HG02870 (cell line): ENCODE measurements around the gene TBC1D3B.
"Not testable (repeated sequence)": the region's sequence is repeated elsewhere in the genome, so short reads cannot be mapped to it uniquely, and the experiment has no call there.

Experiments used
- ATAC-seq: cut with Tn5 transposase; IDR thresholded peaks from one replicate; pipeline ENCODE4 v1.9.1; 2021; ENCODE audit warnings: mild to moderate bottlenecking, moderate library complexity; ENCODE audit not compliant: unreplicated experiment

TBC1D3B gene

GRCh38 chr17:36131421-36131820 lies 45.0 kb downstream of the TBC1D3B start:
- no peak for ATAC-seq

GRCh38 chr17:36130346-36130745 lies 46.1 kb downstream of the TBC1D3B start:
- no peak for ATAC-seq

GRCh38 chr17:36129616-36130015 lies 46.8 kb downstream of the TBC1D3B start:
- no peak for ATAC-seq

GRCh38 chr17:36128411-36128978 lies 47.9 kb downstream of the TBC1D3B start:
- ATAC-seq: no peak

GRCh38 chr17:36127911-36128310 lies 48.5 kb downstream of the TBC1D3B start:
- ATAC-seq: no peak

GRCh38 chr17:36127199-36127893 lies 49.1 kb downstream of the TBC1D3B start:
- no peak for ATAC-seq

GRCh38 chr17:36124879-36125824 lies 51.3 kb downstream of the TBC1D3B start:
- ATAC-seq: no peak

- no peak for ATAC-seq
Observed at GRCh38 chr17:36123431-36123830, 53.0 kb downstream of the TBC1D3B start.

- not testable (repeated sequence) for ATAC-seq
Observed at GRCh38 chr17:36121099-36121498, 55.3 kb downstream of the TBC1D3B start.

GRCh38 chr17:36120221-36120620 lies 56.2 kb downstream of the TBC1D3B start:
- ATAC-seq: no peak

- ATAC-seq: no peak
Observed at GRCh38 chr17:36118477-36119353, 57.7 kb downstream of the TBC1D3B start.

- no peak for ATAC-seq
Observed at GRCh38 chr17:36117505-36118382, 58.7 kb downstream of the TBC1D3B start.
